NCI-H2029 treated with DMSO at 0.1 percent for 48 hours (cell line): ENCODE measurements around the gene SLC25A20.
"Not testable (repeated sequence)": the region's sequence is repeated elsewhere in the genome, so short reads cannot be mapped to it uniquely, and the experiment has no call there.

Experiments
- DNase-seq: peaks from one replicate; lab custom pipeline; 2025; lab: John Stamatoyannopoulos, UW

SLC25A20 gene

GRCh38 chr3:48898383-48899234 lies at the start of gene SLC25A20:
SLC25A20 (minus strand) TSS chr3:48898882; CDS start chr3:48898794, 88 bp downstream.
- peak; percentile 55 for DNase-seq

GRCh38 chr3:48945891-48946549 lies 47.3 kb upstream of the SLC25A20 start:
- DNase-seq = no peak

- DNase-seq = no peak
Measured at GRCh38 chr3:48945432-48945831, 46.8 kb upstream of the SLC25A20 start.

GRCh38 chr3:48938689-48939088 lies 40.0 kb upstream of the SLC25A20 start:
- no peak for DNase-seq

- DNase-seq = no peak
Measured at GRCh38 chr3:48938156-48938555, 39.5 kb upstream of the SLC25A20 start.

- no peak for DNase-seq
Measured at GRCh38 chr3:48935530-48935929, 36.8 kb upstream of the SLC25A20 start.

GRCh38 chr3:48934333-48934991 lies 35.8 kb upstream of the SLC25A20 start:
- no peak for DNase-seq

GRCh38 chr3:48931944-48932580 lies 33.4 kb upstream of the SLC25A20 start:
- DNase-seq = no peak

- no peak for DNase-seq
Measured at GRCh38 chr3:48930590-48930989, 31.9 kb upstream of the SLC25A20 start.

- no peak for DNase-seq
Measured at GRCh38 chr3:48929358-48930035, 30.8 kb upstream of the SLC25A20 start.

GRCh38 chr3:48928679-48929078 lies 30.0 kb upstream of the SLC25A20 start:
- no peak for DNase-seq

- no peak for DNase-seq
Measured at GRCh38 chr3:48927928-48928327, 29.2 kb upstream of the SLC25A20 start.

- DNase-seq = no peak
Measured at GRCh38 chr3:48926425-48927392, 28.0 kb upstream of the SLC25A20 start.

GRCh38 chr3:48919215-48920138 lies 20.8 kb upstream of the SLC25A20 start:
- DNase-seq = no peak

- DNase-seq = peak; percentile 54
Measured at GRCh38 chr3:48918388-48919214, 19.9 kb upstream of the SLC25A20 start, which contains the start of gene ARIH2. ARIH2 (plus strand) TSS chr3:48918842; CDS start chr3:48927559, 8,717 bp downstream.

- DNase-seq = no peak
Measured at GRCh38 chr3:48915296-48915695, 16.6 kb upstream of the SLC25A20 start.

- not testable (repeated sequence) for DNase-seq
Measured at GRCh38 chr3:48907026-48907425, 8.3 kb upstream of the SLC25A20 start.

- no peak for DNase-seq
Measured at GRCh38 chr3:48899273-48899672, 591 bp upstream of the SLC25A20 start.
